GM12801 (cell line): ENCODE measurements around the gene NTPCR.

Source experiments
- TF ChIP-seq, protein P1 (sequence below): IDR thresholded peaks from one replicate; pipeline ENCODE4 v1.5.1; 2011; ENCODE audit warnings: control low read depth; ENCODE audit not compliant: insufficient read length; ENCODE audit errors: extremely low read depth

NTPCR gene

DNA sequence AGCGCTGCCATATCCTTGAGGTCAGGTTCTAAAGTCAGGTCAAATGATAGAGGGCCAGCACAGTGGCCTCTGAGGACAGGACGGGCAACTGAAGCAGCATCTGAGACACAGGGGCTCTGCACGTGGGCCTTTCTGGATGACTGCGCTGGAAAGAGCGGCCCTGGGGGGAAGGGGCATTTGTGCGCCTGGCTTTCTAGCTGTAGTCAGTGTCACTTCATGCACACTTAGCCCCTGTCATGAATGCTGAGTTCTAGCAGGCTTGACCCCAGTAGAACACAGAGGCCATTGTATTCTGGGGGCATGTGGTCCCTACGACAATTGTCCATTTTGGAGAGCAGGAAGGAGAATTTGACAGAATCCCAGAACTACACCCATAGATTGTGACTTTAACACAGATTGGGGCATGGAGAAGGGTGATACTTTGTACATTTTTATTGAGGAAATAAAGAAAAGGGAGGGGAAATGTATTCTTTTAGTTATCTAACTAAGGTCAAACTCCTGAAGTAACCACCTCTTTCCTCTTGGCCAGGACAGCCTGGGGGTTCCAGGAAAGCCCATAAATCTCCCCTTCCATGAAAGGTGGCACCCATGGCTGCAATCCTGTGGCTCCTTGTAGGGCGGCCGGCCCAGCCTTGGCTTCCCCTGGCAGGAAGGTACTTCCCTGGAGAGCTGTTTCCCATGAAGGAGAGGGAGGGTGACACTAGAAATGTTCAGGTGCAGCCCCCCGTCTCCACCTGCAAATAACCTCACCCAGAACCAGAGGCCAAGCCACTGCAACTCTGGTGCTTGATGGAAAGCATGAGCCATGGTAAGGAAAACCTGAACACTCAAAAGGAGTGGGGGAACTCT, 34.4 kb downstream of the NTPCR start:
- TF ChIP-seq, protein P1, sequence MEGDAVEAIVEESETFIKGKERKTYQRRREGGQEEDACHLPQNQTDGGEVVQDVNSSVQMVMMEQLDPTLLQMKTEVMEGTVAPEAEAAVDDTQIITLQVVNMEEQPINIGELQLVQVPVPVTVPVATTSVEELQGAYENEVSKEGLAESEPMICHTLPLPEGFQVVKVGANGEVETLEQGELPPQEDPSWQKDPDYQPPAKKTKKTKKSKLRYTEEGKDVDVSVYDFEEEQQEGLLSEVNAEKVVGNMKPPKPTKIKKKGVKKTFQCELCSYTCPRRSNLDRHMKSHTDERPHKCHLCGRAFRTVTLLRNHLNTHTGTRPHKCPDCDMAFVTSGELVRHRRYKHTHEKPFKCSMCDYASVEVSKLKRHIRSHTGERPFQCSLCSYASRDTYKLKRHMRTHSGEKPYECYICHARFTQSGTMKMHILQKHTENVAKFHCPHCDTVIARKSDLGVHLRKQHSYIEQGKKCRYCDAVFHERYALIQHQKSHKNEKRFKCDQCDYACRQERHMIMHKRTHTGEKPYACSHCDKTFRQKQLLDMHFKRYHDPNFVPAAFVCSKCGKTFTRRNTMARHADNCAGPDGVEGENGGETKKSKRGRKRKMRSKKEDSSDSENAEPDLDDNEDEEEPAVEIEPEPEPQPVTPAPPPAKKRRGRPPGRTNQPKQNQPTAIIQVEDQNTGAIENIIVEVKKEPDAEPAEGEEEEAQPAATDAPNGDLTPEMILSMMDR = no peak

DNA sequence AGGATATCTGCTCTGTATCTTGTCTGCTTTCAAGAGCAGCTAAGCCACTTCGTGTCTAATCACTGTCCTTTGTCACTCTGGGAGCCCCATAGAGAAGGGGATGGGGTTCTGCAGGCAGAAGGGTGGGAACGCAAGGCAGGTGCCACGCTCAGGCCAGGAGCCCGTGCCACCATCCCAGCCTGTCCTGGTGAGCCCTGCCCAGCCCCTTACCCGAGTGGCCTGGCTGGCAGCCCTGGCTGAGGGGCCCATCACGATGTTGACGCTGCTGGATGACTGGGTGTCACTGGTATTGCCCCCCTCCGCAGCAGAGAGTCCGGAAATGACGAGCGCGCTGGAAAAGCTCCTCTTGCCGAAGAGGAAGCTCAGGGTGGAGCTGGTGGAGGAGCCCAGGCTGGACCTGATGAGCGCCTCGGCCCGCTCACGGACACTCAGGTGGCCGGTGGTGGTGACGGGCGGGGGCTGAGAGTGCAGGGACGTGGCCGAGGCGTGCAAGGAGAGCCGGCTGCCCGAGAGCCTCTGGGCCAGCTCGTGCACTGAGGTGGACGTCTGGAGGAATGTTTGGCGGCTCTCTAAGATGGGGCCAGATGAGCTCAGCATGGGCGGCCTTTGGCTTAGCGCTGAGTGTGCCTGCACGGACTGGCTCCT, 35.6 kb downstream of the NTPCR start:
- TF ChIP-seq, protein P1 = no peak

DNA sequence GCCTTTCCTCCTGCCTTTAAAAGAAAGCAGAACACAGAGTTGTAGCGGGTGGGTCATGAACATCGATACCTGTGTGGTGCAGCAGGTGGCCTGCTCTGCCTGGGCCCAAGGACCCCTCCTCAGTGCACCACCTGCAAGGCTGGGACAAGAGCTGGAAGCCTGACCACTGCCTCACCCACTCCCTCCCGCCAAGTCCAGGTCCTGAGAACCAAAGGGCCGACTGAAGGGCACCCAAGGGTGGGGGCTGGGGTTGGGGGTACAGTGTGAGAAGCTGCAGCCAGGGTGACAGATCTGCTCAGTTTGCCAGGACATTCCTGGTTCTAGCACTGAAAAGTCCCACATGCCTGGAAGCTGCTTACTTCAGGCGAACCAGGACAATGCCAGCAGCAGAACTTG, 36.1 kb downstream of the NTPCR start:
- TF ChIP-seq, protein P1 = no peak

DNA sequence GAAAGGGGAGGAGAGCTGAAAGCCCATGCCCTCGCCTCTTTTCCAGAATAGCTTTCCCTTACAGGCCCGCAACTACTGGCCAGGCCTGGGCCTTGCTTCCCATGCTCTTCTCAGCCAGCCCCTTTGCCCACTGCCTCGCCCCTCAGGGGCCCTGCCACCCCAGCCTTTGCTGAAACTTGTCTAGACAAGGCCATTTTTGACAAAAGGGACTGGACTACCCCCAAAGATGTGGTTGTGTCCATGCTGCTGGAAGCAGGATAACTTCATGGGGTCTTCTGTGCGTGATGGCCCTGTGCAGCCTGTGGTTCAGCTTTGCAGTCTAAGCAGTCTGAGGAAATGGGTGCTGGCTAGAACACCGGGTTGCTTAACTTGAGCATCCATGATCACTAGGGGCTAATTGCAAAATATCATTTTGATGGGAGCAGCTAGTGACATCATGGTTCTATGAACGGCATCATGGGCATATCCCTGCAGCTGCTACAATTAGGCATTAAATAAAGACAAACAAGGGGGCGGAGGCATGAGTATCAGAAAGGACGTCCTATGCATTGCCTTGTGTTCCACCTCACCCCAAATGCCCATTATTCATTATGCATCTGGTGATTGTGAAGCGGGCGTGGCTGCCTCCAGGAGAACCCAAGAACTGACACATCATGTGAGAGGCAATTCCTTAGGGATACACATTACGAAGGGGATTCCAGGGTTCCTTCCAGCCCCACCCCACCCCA, 36.8 kb downstream of the NTPCR start:
- TF ChIP-seq, protein P1 = no peak

DNA sequence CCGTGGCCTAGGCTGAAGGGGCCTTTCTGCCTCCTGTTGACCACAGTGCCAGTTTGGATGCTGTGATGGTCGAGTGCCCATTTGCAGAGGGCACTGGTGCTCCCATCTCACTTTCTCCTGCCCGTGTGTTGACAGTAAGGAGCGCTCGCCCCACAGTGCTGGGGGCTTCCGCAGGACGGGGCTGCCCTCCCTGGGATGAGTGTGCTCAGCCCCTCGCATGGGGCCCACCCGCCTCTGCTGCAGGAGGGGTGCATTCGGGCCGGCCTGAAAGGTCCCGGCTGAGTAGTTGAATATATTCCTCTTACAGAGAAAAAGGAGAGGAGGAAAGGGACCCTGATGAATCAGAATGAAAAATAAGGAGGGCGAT, 37.3 kb downstream of the NTPCR start:
- TF ChIP-seq, protein P1 = no peak

DNA sequence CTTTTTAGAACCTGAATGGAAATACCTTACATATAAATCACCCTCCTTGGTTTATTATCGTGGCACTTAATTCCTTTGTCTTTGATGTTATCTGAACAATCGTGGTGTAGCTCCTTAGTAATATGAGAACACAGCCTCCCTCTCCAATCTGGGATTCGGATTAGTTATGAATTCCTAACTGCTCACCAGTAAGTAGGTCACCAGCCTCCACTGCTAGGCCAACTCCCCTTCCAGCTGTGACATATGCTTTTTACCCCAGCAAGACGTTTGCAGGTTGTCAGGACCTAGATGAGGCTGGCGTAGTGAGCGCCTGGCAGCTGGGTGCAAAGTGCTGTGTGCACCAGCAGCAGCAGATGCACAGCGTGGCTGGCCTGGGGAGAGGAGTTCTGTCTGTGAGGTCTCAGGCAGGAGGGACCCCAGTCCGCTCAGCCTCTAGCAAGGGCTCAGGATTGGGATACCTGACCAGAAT, 38.2 kb downstream of the NTPCR start:
- TF ChIP-seq, protein P1 = no peak
